ENCODE data around the gene TEP1.

TEP1 gene

GRCh38 chr14:20333494-20333841 lies 79.8 kb downstream of the TEP1 start:
- no peak for DNase-seq

- DNase-seq = peak; percentile 96
These were observed 80.4 kb downstream of the TEP1 start, which contains the start of gene CCNB1IP1 for GRCh38 chr14:20332788-20333493. Gene CCNB1IP1 (minus strand): TSS chr14:20333279. CDS start chr14:20316523, 16,756 bp downstream.

GRCh38 chr14:20332431-20332787 lies 80.9 kb downstream of the TEP1 start:
- peak; percentile 54 for DNase-seq

GRCh38 chr14:20331053-20331613 lies 82.2 kb downstream of the TEP1 start:
- no peak for DNase-seq

GRCh38 chr14:20329355-20329754 lies 83.9 kb downstream of the TEP1 start:
- no peak for DNase-seq

GRCh38 chr14:20328705-20329104 lies 84.6 kb downstream of the TEP1 start:
- DNase-seq = peak; percentile 54

GRCh38 chr14:20327005-20327869 lies 86.1 kb downstream of the TEP1 start:
- DNase-seq = peak; percentile 79

GRCh38 chr14:20317720-20318119 lies 95.6 kb downstream of the TEP1 start:
- no peak for DNase-seq
